HCT116 (cell line): Measurements from ENCODE around the gene KCNK3. TPM values are rescaled to one million over a fixed set of nuclear protein-coding genes. Genes with fewer than 3 reads are reported as not detected.

Experiments
- ATAC-seq: fragments of 200-7000 bp; cut with Tn5 transposase; 2 replicates; pipeline ENCODE4 v1.9.1; 2020; ENCODE audit warnings: mild to moderate bottlenecking, moderate library complexity
- BruUV-seq: library from RNA; stranded (reverse); fragments of 400-500 nt; replicated peaks from 2 replicates; lab custom pipeline; 2021; lab: Mats Ljungman, UMichigan
- CTCF ChIA-PET: fragments of 300-600 bp; sonication (Branson Sonifier 250); formaldehyde crosslinking; loops from one replicate; lab custom pipeline; 2021; ENCODE audit warnings: antibody characterized with exemption; lab: Charles Lee
- POLR2A ChIA-PET: fragments of 300-600, 350-600 bp; sonication (Branson Sonifier 250); formaldehyde crosslinking; loops from one replicate; lab custom pipeline; 2021; ENCODE audit warnings: antibody characterized with exemption; lab: Charles Lee
- RAD21 ChIA-PET, 2 experiments: fragments of 300-600 bp; sonication (Branson Sonifier 250); formaldehyde crosslinking; loops; one replicate each; lab custom pipeline; 2023; ENCODE audit warnings: low total read pairs in 2 of 2; ENCODE audit not compliant: uncharacterized antibody in 2 of 2, unreplicated experiment in 2 of 2, low non-redundant PET in 1 of 2; lab: Charles Lee
- DNase-seq: peaks from one replicate; pipeline ENCODE4 v3.0.0-alpha.2; 2010; ENCODE audit warnings: low read depth, low spot score
- H2AFZ ChIP-seq: fragments of 200-600 bp; shearing (Covaris generic), sonication (generic); 2 replicates; pipeline ENCODE4 v1.6.1; 2017; ENCODE audit warnings: low read depth, mixed run types, mixed read lengths, antibody characterized with exemption, low read length; ENCODE audit not compliant: poor library complexity, severe bottlenecking
- H3K27ac ChIP-seq: 2 replicates; pipeline ENCODE4 v1.5.1; 2012; ENCODE audit warnings: low read depth, low read length
- H3K27me3 ChIP-seq: fragments of 200-600 bp; sonication (generic); 2 replicates; pipeline ENCODE4 v1.6.1; 2016; ENCODE audit warnings: mixed run types, low read length, mixed read lengths; ENCODE audit not compliant: insufficient read depth
- H3K36me3 ChIP-seq, 2 experiments: fragments of 200-500 bp in 1 of 2; fragments of 200-600 bp in 1 of 2; sonication (Bioruptor generic) in 1 of 2; sonication (generic) in 1 of 2; 2 replicates each; pipeline versions ENCODE4 v1.5.1 to v1.6.1; 2014 to 2016; ENCODE audit warnings: low read length in 2 of 2, inconsistent platforms in 1 of 2, mixed read lengths in 1 of 2, mixed run types in 1 of 2; ENCODE audit not compliant: insufficient read depth in 2 of 2, control insufficient read depth in 1 of 2
- H3K4me1 ChIP-seq, 2 experiments: fragments of 200-600 bp in 1 of 2; sonication (generic) in 1 of 2; 2 replicates each; pipeline versions ENCODE4 v1.5.1 to v1.6.1; 2012 to 2017; ENCODE audit warnings: low read length in 2 of 2, inconsistent platforms in 1 of 2, mild to moderate bottlenecking in 1 of 2, mixed read lengths in 1 of 2, mixed run types in 1 of 2, moderate library complexity in 1 of 2; ENCODE audit not compliant: insufficient read depth in 2 of 2, control insufficient read depth in 1 of 2
- H3K4me2 ChIP-seq: fragments of 200-600 bp; sonication (generic); 2 replicates; pipeline ENCODE4 v1.6.1; 2017; ENCODE audit warnings: mixed run types, low read length, mixed read lengths
- H3K4me3 ChIP-seq, 2 experiments: fragments of 200-600 bp in 1 of 2; sonication (generic) in 1 of 2; replicated peaks in 1 of 2; 2 replicates each; pipeline ENCODE4 v1.5.1; 2011 to 2016; ENCODE audit warnings: low read length in 2 of 2, control low read depth in 1 of 2, low read depth in 1 of 2, mild to moderate bottlenecking in 1 of 2, mixed read lengths in 1 of 2, mixed run types in 1 of 2
- H3K79me2 ChIP-seq: fragments of 200-600 bp; sonication (generic); 2 replicates; pipeline ENCODE4 v1.6.1; 2017; ENCODE audit warnings: mild to moderate bottlenecking, mixed run types, low read length, moderate library complexity, mixed read lengths; ENCODE audit not compliant: insufficient read depth
- H3K9ac ChIP-seq: fragments of 200-600 bp; sonication (generic); 2 replicates; pipeline ENCODE4 v1.6.1; 2016; ENCODE audit warnings: low read length, mixed read lengths
- H3K9me2 ChIP-seq: fragments of 200-600 bp; sonication (generic), shearing (Covaris generic); 2 replicates; pipeline ENCODE4 v1.6.1; 2017; ENCODE audit warnings: mixed run types, mild to moderate bottlenecking, moderate library complexity; ENCODE audit not compliant: insufficient read depth
- H3K9me3 ChIP-seq, 2 experiments: fragments of 200-500 bp in 1 of 2; fragments of 200-600 bp in 1 of 2; sonication (Bioruptor generic) in 1 of 2; sonication (generic) in 1 of 2; 2 replicates each; pipeline ENCODE4 v1.6.1; 2014 to 2017; ENCODE audit warnings: low read length in 2 of 2, mixed read lengths in 2 of 2, inconsistent platforms in 1 of 2, low read depth in 1 of 2, mild to moderate bottlenecking in 1 of 2, mixed run types in 1 of 2, moderate library complexity in 1 of 2; ENCODE audit not compliant: control insufficient read depth in 1 of 2, insufficient read depth in 1 of 2
- H4K20me1 ChIP-seq: fragments of 200-600 bp; sonication (generic), shearing (Covaris generic); 2 replicates; pipeline ENCODE4 v1.6.1; 2017; ENCODE audit warnings: mixed run types, mild to moderate bottlenecking, moderate library complexity; ENCODE audit not compliant: insufficient read depth
- ATF3 ChIP-seq: IDR thresholded peaks from 2 replicates; pipeline ENCODE4 v1.6.1; 2012
- CBX3 ChIP-seq: IDR thresholded peaks from 2 replicates; pipeline ENCODE4 v1.6.1; 2012; ENCODE audit warnings: low read depth
- CEBPB ChIP-seq: IDR thresholded peaks from 2 replicates; pipeline ENCODE4 v1.6.1; 2012; ENCODE audit warnings: low read depth
- CTCF ChIP-seq, 3 experiments: fragments of 200-600 bp in 1 of 3; sonication (generic) in 1 of 3; IDR thresholded peaks in 2 of 3; conservative IDR thresholded peaks in 1 of 3; 2 replicates each; pipeline ENCODE4 v1.5.1; 2012 to 2017; ENCODE audit warnings: low read depth in 2 of 3, low read length in 2 of 3, antibody characterized with exemption in 1 of 3, borderline replicate concordance in 1 of 3, control low read depth in 1 of 3, mild to moderate bottlenecking in 1 of 3, mixed read lengths in 1 of 3, mixed run types in 1 of 3, moderate library complexity in 1 of 3; ENCODE audit not compliant: insufficient read depth in 1 of 3
- EGR1 ChIP-seq: IDR thresholded peaks from 2 replicates; pipeline ENCODE4 v1.6.1; 2012; ENCODE audit warnings: low read depth
- ELF1 ChIP-seq: IDR thresholded peaks from 2 replicates; pipeline ENCODE4 v1.6.1; 2012; ENCODE audit warnings: low read depth, borderline replicate concordance
- EZH2phosphoT487 ChIP-seq: fragments of 200-600 bp; IDR thresholded peaks from 2 replicates; pipeline ENCODE4 v1.6.1; 2018; ENCODE audit warnings: antibody characterized with exemption, borderline replicate concordance
- FOSL1 ChIP-seq: IDR thresholded peaks from 2 replicates; pipeline ENCODE4 v1.6.1; 2012; ENCODE audit warnings: low read depth
- MAX ChIP-seq: IDR thresholded peaks from 2 replicates; pipeline ENCODE4 v1.6.1; 2012
- POLR2A ChIP-seq: IDR thresholded peaks from 2 replicates; pipeline ENCODE4 v1.7.0; 2011; ENCODE audit warnings: borderline replicate concordance; ENCODE audit not compliant: insufficient read depth, insufficient read length; ENCODE audit errors: extremely low read depth
- POLR2AphosphoS5 ChIP-seq: IDR thresholded peaks from 2 replicates; pipeline ENCODE4 v1.6.1; 2011; ENCODE audit warnings: mild to moderate bottlenecking, low read depth, low read length, moderate library complexity
- SIN3A ChIP-seq: IDR thresholded peaks from 2 replicates; pipeline ENCODE4 v1.6.1; 2012; ENCODE audit warnings: low read depth
- SP1 ChIP-seq: IDR thresholded peaks from 2 replicates; pipeline ENCODE4 v1.6.1; 2012; ENCODE audit warnings: low read depth
- SRF ChIP-seq: IDR thresholded peaks from 2 replicates; pipeline ENCODE4 v1.6.1; 2012; ENCODE audit warnings: low read depth
- TCF7L2 ChIP-seq: IDR thresholded peaks from 2 replicates; pipeline ENCODE4 v1.7.0; 2011; ENCODE audit warnings: borderline replicate concordance, inconsistent platforms; ENCODE audit not compliant: insufficient read depth, insufficient read length; ENCODE audit errors: extremely low read depth
- YY1 ChIP-seq: IDR thresholded peaks from 2 replicates; pipeline ENCODE4 v1.6.1; 2011; ENCODE audit warnings: low read length, low read depth, moderate library complexity, mild to moderate bottlenecking; ENCODE audit not compliant: insufficient replicate concordance; ENCODE audit errors: extremely low read depth
- ZFX ChIP-seq: fragments of 450-650 bp; IDR thresholded peaks from 2 replicates; pipeline ENCODE4 v1.6.1; 2017
- ZNF274 ChIP-seq: fragments of 200-500 bp; sonication (Bioruptor generic); IDR thresholded peaks from 2 replicates; pipeline ENCODE4 v1.6.1; 2014; ENCODE audit warnings: mild to moderate bottlenecking, low read depth, low read length, inconsistent platforms
- intact Hi-C: fragments of 100-400 bp; cut with micrococcal nuclease; formaldehyde crosslinking; loops from 2 replicates; pipeline ENCODE4 v1.10.0; 2022
- total RNA-seq: library from RNA; stranded (reverse); gene quantifications from one replicate; pipeline ENCODE4 v1.2.1, GENCODE V29; 2021; ENCODE audit not compliant: unreplicated experiment

KCNK3 gene
- total RNA-seq, 1 experiment from 2014 or later = 0.71 TPM

GRCh38 chr2:26742048-26742770 lies 49.7 kb downstream of the KCNK3 start:
- ATAC-seq = no peak
- no peak overlapping the region for H3K4me2 ChIP-seq
- H3K9me2 ChIP-seq = no peaks in the 10 kb centered on the region
- H3K9ac ChIP-seq = no peak overlapping the region
- TF ChIP-seq POLR2AphosphoS5 (no peak), EZH2phosphoT487 (no peak), SRF (no peak), ELF1 (no peak), YY1 (no peak), ZFX (no peak), MAX (no peak), EGR1 (no peak), TCF7L2 (no peak), ZNF274 (no peak), SIN3A (no peak), FOSL1 (no peak), CEBPB (no peak), POLR2A (no peak), CTCF (IDR thresholded peaks at IDR 0.05 in 2 of 3, conservative IDR thresholded peaks at IDR 0.05 in 1 of 3; ENCODE audit: borderline replicate concordance in 1 of 3, insufficient read depth in 1 of 3, low read depth in 2 of 3, low read length in 2 of 3) (no peak), ATF3 (no peak), CBX3 (no peak), SP1 (no peak)
- TF ChIP-seq, all 23 proteins: peak for 0
- no peak overlapping the region for H3K4me3 ChIP-seq
- BruUV-seq = no TSS peak
- intact Hi-C loops = no loop called here
- H3K79me2 ChIP-seq = no peaks in the 10 kb centered on the region
- no peaks in the 10 kb centered on the region for H3K9me3 ChIP-seq
- no peaks in the 10 kb centered on the region; a peak in 1 of 4 replicates for H3K4me1 ChIP-seq
- H4K20me1 ChIP-seq = no peaks in the 10 kb centered on the region
- DNase-seq = no peak
- no peaks in the 10 kb centered on the region for H3K27me3 ChIP-seq
- ChIA-PET RAD21 (no interaction called here), CTCF (interaction anchor here (1.4 to 7.3 kb wide), 2 partner anchors 127 to 137 kb away, joined by 9 to 88 read pairs; no protein-coding TSS in a partner anchor), POLR2A (no interaction called here)
- H3K27ac ChIP-seq = no peak overlapping the region
- no peak overlapping the region for H2AFZ ChIP-seq
- no peaks in the 10 kb centered on the region for H3K36me3 ChIP-seq
